Activated CD4-positive, CD25-positive, alpha-beta regulatory T cell treated with anti-CD3 and anti-CD28 coated beads, Interleukin-2, amount 50 U/mL, for 72 hours (primary cell): Measurements from ENCODE around the gene CEP152.

Experiments
- DNase-seq: peaks from one replicate; pipeline ENCODE4 v3.0.0; 2021

Gene CEP152

DNA sequence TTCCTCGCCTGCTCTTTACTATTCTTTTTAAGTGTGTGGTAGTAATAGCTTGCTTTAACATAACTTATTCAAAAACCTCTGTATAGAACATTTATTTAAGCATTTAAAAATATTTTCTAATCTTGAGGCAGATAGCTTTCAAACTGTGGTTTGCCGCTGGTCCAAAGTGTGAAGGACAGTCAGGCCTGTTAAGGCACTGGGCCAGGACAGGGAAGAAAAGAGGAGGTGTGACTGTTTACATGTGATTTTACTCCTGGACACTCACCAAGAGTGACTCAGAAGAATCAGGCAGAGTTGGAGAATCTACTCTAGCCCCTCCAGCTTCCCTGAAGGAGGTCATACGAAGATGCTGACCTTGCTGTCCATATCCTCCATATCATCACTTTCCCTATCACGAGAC lies 44.7 kb downstream of the CEP152 start:
- no peak for DNase-seq

DNA sequence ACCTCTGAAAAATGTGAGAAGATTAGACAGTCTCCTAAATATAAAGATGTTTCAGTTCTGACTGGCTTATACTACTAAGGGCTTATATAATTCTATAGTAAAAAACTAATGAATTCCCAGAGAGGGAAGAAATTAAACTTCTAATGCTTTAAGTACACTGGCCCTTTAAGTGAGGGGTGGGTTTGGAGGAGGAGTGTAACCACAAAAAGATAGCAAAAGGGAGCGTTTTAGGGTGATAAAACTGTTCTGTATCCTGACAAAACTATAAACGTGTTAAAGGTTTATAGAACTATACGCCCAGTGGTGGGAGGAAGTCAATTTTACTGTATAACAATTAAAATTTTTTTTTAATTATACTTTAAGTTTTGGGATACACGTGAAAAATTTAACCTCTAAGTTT lies 45.8 kb downstream of the CEP152 start:
- no peak for DNase-seq

DNA sequence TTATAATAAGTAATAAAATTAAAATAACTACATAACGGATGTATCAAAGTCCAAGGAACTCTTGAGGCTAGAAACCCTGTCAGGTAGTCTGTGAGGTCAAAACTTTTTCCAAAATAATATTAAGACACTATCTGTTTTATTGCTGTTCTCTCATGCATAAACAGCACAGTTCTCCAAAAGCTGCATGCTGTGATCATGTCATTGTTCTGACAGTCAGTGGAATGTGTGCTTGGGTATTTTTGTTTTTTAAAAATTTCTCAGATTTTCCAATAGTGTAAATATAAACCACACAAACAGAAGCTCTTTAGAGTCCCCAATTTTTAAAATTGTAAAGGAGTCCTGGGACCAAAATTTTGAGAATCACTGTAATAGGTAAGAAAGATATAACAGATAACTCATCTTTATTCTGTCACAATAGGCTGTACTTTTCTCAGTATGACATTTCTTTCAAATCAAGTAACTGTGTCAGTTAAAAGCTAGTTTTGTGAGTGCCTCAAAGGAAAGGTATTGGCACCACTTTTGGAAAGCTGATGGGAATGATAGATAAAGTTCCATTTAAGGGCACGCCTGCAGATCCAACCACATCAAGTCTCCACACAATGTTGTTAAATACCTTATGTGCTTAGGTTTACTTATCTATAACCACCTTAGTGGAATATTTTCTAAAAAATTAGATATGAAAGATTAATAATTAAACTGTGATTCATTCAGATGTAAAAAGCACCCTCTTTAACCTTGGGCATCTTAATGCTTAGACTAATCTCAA lies 49.3 kb downstream of the CEP152 start:
- DNase-seq = no peak

DNA sequence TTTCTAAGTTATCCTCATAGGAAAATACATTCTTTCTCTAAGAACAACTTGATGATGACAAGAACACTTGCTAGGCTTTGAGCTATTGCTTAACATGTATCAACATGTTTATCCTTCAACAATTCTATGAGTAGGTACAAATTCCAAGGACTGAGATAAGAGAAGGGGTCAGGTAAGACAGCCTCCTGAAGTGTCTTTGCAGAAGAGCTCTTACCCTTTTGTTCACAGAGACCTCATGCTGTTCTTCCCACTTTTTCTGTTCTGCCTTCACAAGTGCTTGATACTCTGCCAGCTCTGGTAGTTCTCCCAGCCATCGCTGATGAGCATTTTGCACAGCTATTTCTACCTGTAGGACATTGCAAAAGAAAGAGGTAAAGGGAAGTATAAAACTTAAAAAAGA lies 50.9 kb downstream of the CEP152 start:
- DNase-seq = no peak

DNA sequence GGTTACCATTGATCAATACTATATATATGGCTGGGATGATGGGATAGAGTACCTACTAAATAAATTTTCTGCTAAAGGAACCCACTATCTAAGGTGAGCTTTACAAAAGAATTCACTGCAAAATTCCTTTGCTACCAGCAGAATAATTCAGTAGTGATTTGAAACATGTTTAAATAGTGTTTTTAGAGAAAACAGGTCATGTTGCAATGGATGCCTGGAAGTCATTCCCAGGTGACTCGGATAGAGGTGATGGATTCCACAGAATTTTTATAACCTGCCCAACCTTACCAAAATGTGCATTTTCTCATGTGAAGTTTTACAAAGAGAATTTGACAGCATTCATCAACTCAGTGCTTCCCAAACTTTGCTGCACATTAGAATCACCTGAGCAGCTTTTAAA lies 53.2 kb downstream of the CEP152 start:
- no peak for DNase-seq

DNA sequence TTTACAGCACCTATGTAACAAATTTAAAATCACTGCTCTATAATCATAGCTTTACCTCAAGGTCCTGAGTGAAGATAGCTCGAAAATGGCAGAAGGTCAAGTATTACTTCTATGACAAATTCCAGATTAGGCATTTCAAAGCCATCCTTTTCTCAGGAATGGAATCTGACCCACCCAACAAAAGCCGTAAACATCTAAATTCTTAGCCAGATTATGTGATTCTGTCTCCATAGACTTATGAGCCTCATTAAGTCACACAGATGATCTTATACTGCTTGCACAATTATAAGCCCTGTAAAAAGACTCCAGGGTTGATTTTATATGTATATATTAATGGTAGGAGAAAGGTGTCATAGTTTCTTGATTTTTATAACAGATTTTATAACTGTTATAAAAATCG lies 56.9 kb downstream of the CEP152 start:
- DNase-seq = no peak

DNA sequence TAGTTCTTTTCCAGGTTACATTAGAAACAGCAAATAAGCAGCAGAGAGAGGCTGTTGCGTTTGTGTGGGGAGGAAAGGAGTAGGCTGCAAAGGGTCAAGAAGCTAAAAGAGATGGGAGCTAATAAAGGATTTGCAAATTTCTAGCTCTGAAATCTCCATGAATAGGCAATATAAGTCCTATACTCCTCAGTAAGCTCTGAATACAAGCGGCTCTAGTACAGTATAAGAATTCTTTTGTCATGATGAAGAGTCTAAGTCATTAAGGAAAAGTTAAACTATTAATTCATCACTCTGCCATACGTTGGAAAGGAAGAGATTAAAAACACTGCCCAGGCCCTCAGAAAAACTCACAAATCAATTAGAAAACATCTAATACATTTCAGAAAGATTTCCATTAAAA lies 59.3 kb downstream of the CEP152 start:
- no peak for DNase-seq

DNA sequence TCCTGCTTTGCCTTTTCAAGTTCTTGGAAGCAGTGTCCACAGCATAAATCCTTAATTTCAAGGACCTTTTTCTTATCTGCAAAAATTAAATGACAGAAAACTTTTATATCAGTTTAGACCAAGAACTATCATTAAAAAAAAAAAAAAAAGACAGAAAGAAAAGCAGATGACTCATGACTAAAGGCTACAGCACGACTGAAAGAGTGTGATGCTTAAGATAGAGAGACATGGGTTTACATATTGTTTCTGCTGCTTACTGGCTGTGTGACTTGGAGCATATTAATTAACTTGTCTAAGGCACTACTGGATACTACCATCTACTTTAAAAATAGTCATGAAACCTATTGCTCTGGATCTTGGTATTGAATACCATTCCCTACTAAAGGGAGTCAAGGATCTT lies 62.3 kb downstream of the CEP152 start:
- DNase-seq = no peak

DNA sequence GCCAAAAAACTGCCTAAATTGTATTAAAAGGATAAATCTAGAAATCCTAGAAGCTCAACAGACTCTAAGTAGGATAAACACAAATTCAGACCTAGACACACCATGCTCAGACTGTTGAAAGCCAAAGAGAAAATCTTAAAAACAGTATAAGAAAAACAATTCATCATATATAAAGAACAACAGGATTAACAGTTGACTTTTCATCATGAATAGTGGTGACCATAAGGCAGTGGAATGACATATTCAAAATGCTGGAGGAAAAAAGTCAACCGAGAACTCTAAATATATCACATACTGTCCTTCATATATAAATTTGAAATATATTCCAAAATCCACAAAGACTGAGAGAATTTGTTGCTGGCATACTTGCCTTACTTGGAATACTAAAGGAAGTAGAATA lies 77.3 kb downstream of the CEP152 start:
- DNase-seq = no peak

DNA sequence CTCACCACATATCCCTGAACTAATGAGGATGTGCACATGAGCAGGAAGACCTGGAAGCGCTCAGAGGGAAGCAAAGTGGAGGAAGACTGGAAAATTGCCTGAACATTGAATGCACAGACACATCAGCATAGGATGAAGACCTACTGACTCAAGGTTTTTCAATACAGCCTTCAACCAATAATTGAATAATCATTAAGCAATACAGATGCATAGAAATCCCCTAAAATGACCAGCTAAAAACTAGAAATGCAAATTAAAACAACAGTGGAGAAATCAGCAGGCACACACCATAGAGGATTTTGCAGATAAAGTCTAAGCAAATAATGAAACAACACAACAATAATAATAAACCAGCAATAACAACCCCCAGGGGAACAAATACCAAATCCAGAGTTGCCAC lies 80.4 kb downstream of the CEP152 start:
- DNase-seq = no peak

DNA sequence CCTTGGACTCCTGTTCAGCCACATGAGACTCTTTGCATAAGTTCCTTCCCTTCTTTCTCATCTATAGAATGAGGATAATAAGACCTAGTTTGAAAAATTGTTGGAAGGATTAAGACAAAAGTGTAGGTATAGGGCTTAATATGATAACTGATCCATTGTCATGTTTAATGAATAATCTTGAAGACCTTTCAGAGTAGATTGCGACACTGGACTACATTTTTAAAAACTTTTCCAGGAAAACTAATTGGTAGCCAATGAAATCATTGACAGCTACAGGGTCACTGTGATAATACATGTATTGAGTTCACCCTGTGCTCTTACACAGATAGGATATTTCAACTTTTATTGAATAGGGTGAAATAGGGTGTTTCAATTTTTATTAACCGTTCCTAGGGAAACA lies 86.9 kb downstream of the CEP152 start:
- no peak for DNase-seq

DNA sequence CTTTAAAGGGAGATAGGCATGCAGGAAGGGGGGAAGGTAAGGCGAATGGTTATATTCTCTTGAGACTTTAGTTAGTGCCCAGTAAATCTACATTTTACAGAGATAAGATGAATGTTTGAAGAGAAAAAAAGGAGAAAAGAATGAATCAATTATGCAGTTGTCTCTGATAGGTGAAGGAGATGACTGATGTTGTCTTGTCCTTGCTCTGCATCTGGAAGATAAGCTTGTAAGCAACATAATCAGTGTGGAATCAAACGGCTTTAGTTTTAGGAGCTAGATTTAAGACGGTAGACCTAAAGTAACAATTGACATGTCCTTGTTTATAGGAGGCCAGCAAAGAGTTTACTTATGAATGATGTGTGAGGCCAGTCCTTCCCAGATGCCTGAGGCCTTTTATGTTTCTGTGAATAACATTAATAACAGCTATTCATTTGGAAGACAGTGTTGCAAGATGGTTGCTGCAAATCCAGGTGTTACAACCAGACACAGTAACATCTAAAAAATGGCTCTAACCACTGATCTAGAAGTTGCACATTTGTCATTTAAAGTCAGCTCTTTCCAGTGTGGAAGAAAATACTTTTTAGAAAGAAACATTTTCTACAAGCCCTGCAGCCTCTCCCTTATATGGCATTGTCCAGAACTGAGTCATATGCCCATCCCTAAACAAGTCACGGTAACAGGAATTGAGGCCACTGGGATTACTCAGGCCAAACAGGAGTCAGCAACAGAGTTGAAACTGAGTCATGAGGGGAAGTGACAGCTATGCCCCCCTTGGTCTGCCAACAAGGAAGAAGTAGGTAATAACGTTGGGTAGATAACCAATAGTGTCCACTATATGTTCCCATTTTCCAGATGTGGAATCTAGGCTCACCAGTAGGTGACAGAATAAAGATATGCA lies 87.9 kb downstream of the CEP152 start:
- no peak for DNase-seq

DNA sequence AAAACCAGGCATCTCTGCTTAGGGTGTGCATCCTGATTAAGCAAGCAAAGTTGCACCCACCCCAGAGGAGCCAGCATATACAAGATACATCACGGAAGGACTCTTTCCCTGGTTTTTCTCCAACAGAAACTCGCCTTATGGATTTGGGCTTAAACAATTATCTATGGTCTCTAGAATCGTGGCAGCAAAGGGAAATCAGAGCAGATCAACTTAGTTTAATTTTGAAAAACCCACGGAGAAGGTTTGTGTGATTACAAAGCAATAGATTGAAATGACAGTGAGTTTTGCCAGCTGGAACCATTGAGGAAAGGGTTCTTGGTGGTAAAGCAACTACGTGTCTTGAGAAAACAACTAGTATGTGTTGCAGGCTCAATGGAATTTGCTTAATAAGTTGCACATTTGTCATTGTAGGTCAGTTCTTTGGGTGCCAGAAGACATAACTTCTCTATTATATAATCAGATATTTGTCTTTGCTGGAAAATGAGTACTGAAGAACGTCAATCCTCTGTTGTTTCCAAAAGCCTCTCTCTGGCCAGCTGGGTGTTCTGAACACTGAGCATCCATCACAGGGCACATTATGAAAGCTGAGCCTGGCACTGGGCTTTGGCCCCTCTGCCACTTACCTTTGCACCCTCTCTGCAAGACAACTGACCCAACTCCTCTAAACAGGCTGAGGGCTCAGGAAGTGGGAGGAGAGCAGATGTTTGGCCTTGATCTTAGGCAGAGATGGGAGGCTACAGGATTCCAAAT lies 89.6 kb downstream of the CEP152 start:
- DNase-seq = no peak

DNA sequence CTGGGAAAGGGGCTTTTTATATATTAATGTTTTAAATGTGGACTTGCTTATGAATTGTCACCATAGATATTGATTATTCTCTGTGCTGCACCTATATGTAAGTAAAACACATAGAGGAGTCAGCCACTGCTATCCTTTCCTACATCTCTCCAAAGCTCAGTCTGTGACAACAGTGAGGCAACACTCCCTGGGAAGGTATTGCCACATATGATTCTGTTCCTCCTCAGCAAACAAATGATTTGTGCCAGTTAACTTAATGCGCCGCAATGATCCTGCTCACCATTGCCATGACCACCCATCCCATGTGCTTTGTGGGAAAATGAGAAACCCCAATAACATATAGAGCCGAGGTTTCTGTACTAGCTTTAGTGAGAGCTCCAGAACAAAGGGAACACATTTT lies 90.2 kb downstream of the CEP152 start:
- no peak for DNase-seq

DNA sequence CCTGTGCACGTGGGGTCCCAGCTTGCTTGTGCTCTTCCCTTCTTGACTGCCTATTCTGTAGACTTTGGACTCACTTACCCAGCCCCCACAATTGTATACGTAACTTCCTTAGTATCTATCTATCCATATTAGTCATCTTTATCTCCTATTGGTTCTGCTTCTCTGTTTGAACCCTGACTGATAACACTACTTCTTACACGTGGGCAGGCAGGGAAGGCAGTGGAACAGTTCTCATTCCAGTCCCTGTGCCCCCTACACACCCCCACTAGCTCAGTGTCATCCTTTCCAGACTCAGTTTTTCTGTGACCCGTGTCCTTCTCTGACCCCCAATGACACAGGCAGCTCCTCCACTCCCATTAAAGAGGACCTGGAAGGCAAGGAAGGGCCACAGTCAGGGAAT lies 91.2 kb downstream of the CEP152 start:
- no peak for DNase-seq

DNA sequence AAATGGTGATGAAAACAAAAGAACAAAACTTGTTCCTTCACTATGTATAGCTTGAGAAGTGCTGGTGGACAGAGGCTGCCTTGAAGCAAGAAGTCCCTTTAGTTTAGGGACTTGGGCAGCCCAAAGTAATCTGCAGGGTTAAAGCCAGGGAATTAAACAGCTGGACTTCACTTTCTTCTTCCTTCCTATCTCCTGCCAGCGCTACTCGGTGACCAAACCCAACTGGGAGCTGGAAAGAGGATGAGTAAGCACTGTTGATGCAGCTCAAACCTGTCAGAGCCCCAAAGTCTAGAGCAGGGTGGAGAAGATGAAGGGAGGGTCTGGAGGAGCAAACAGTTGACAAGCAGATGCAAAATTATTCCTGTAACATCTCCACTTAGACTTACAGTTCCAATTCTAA lies 92.2 kb downstream of the CEP152 start:
- no peak for DNase-seq

DNA sequence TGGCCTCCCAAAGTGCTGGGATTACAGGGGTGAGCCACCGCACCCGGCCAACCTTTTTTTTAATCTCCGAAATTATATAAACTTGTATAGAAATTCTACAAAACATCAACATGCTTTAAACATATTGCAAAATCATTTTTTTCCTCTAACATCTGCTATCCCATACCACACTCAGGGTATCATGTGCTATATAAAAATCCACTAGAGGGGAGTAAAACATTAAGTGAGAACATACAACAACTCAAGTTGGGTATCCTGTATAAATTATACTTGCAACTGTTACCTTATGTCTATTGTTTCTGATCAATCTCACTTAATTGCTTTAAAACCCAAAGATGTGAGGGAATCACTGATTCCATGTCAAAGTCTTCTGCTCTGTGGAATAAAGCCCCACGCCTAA lies 93.4 kb downstream of the CEP152 start:
- DNase-seq = no peak

DNA sequence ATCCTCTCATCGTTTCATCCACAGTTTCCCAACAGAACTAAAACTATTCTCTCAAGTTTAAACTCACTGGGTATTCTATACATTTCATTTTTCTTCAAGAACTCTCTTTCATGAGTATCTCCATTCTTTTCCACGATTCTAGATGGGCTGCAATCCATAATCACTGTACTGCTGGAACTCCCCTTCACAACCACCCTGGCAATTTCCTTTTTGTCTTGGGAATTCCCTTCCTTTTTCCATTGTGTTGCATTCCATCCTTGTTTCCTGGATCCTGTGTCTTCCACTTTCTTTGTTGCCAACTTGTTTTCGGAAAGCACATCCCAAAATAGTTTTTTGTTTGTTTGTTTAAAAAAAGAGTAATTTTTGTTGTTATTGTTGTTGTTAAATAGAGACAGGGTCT lies 98.3 kb downstream of the CEP152 start:
- no peak for DNase-seq

DNA sequence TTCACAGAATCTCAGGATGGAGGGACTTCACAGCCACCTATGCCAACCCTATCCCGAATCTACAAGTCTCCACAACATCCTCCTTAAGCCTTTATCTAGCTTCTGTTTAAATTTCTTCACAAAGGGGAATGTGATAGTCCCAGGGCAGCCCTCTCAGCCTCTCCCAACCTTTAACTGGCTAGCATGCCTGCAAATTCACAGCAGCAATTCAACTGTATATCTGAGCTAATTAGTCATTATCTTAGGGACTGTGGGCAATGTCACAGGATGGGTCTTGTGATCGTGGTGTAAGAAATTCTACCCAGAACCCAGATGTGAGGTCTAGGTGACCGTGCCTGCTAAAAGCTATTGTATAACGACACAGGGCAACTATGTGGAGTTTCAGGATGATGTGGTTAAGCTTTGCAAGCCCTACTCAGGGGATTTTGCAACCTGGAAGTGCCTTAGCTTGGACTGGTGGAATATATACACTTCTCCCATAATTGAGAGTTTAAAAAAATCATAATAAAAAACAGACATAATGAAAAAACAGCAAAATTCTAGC lies 99.8 kb downstream of the CEP152 start:
- DNase-seq = no peak

DNA sequence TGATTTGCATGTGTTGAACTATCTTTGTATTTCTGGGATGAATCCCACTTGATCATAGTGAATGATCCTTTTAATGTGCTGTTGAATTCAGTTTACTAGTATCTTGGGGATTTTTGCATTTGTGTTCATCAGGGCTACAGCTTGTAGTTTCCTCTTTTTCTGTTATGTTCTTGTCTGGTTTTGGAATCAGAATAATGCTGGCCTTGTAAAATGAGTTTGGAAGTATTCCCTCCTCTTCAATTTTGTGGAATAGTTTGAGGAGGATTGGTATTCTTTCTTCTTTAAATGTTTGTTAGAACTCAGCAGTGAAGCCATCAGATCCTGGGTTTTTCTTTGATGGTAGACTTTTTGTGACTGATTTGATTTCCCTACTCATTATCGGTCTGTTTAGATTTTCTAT lies 102.2 kb downstream of the CEP152 start:
- DNase-seq = no peak

DNA sequence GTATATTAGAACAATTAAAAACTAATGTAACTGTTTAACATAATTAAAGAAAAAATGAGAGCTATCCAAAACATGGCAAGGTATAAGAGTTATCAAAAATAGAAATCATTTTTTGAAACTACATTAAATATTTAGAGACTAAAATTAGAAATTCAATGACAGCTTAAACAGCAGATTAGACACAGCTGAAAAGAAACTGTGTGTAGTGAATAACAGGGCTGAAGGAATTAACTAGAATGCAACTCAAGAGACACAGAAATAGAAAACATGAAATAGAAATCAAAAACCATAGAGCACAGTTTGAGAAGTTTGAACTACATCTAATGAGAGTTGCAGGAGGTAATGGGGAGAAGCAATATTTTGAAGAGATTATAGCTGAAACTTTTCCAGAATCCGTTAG lies 105.5 kb downstream of the CEP152 start:
- no peak for DNase-seq

DNA sequence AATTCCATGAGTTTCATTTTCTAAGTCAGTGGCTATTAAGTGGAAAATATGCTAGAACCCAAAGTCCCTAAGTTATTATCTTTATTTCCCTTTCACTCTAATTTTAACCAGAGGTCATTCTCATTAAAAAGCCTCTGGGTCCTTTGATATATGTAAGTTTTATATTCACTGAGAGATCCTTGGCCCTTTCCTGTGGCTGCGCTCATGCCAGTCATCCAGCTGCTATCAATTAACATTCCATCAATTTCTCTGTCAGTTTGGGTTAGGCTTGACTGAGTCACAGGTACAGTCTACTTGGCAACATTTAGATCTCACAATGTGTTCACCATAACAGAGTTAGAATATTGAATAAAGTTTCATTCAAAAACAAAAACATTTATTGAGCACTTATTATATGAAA lies 107.3 kb downstream of the CEP152 start:
- DNase-seq = no peak

DNA sequence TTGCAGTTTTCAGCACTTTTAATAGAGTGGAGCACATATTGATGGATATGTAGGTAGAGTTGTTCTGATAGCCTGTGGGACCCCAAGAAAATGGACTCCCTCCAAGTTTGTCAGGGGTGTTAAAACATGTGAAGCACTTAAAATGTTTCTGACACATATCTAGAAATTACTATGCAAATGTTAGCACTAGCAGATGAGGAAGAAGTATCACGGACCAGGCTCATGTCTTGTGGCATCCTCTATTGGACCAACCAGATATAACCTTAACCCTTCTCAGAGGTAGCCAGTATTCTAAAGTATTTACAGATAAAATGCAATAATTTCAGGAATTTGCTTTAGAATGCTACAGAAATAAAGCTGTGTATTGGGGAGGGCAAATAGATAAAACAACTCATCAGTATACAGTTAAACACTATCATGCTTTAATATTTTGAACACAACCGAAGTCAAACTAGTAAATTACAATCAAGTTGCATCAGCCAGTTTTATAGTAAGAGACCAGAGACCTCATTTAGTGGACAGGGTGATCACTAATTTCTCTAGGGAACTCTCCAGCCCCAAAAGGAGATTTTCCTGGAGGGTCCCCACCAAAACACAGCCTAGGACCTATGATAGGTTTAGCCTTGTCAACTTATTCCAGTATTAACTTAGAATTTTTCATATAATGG lies 108.2 kb downstream of the CEP152 start:
- DNase-seq = no peak
